Measurements from ENCODE around the gene DLGAP5.
A peak's percentile ranks its signal among the peaks of the same experiment; 100 is the strongest.

The DLGAP5 gene

DNA sequence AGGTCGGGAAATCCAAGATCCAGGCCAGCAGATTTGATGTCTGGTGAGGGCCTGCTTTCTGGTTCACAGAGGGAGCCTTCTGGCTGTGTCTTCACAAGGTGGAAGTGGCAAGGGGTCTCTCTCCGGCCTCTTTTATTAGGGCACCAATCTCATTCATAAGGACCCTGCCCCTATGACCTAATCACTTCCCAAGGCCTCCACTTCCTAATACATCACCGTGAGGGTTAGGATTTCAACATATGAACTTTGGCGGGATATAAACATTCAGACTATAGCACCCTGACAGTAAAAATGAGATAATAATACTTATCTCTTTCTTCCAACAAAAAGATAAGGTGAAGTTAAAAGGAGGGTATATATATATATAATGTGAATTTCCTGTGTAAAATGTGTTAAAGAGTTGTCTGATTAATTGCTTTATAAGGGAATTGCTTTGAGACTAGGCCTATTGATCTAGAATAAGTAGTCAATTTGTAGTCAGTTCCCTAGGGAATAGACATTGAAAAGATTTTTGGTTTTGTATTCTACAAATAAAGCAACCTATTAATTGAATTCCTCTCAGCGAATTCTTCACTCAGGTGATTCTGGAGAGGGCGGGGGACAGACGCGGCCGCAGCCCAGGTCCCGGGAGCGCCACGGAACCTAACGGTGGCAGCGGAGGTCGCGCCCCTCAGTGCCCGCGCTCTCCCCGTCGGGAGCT lies 62.8 kb downstream of the DLGAP5 start:
- DNase-seq = peak; percentile 56

DNA sequence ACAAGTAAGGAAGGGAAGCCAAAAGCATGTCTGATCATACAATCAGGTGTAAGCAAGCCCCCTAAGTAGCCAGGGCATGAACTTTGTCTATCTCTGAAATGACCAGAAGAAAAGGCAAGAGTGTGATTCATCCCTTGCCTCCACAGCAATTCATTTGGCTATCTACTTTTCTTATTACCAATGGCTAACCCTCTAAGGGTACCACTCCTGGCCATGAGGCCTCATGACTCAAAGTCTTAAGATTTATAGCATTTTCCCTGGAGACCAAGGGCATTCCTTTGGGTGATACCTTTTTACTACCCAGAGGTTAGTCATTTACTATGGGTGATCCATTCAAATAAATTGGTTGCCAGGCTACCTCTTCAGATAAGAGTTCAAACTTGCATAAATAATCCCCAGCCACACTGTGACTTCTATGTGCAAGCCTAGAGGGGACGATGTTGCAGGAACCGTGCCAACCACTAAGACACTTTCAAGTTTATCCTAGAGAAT lies 63.9 kb downstream of the DLGAP5 start:
- DNase-seq = peak; percentile 50

DNA sequence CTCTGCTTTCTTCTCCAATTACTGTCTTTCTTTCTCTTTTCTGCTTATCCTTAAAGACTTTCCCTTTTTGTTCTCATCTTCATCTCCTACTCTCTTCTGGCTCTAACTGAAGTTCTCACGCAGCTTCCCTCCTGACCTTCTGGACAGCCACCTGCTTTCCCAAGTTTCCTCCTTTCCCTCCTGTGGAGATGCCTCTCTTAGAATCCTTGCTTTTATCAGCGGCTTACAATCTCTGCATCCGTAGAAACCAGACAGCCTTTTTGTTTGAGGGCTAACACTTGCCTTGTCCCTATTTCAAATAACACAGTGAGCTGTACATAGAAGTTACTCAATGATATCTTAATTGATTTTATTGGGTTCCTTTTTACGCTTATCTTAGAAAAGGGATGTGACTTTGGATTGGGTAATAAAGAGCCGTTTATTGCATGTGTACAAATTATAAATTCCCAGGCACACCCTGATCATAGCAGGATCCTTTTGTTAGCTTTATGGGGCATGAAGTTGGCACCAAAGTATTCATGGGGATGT lies 64.4 kb downstream of the DLGAP5 start:
- DNase-seq = peak; percentile 78

GRCh38 chr14:55126034-55126433 lies 65.4 kb downstream of the DLGAP5 start:
- DNase-seq = peak; percentile 70

GRCh38 chr14:55125403-55125802 lies 66.0 kb downstream of the DLGAP5 start:
- DNase-seq = peak; percentile 93

- no peak for DNase-seq
These were observed 66.5 kb downstream of the DLGAP5 start for GRCh38 chr14:55124774-55125386.

DNA sequence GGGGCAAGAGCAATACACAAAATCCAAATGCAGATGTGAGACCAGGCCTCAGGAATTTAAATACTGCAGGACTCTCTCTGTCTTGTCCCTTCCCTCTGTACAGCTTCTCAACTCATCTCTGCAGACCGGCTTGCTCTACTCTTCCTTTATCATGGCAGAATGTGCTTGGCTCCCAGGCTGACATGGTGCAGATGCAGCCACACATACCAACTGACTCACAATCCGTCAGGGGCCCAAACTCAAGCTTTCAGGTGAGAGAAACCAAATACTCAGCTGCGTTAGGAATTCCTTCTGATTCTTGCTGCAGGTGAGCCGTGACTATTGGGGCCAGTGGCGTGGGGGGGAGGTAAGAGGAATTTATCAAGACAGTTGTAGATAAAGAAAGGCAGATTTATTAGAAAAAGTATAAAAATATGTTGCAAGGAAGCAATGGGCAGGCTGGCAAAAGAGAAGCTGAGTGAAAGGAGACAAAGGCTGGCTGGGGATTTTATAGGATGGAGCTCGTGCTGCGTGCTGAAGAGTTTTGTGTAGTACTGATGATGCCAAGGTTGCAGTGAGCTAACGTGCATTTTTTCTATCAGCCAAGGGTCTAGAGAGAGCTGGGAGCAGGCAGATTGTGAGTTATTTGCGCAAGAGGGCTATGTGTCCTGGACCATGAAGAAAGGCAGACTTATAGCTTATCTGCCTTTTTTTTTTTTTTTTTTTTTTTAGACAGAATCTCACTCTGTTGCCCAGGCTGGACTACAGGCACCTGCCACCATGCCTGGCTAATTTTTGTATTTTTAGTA lies 67.3 kb downstream of the DLGAP5 start:
- DNase-seq = no peak

GRCh38 chr14:55123101-55123500 lies 68.3 kb downstream of the DLGAP5 start:
- peak; percentile 81 for DNase-seq

GRCh38 chr14:55122440-55122986 lies 68.9 kb downstream of the DLGAP5 start:
- no peak for DNase-seq

DNA sequence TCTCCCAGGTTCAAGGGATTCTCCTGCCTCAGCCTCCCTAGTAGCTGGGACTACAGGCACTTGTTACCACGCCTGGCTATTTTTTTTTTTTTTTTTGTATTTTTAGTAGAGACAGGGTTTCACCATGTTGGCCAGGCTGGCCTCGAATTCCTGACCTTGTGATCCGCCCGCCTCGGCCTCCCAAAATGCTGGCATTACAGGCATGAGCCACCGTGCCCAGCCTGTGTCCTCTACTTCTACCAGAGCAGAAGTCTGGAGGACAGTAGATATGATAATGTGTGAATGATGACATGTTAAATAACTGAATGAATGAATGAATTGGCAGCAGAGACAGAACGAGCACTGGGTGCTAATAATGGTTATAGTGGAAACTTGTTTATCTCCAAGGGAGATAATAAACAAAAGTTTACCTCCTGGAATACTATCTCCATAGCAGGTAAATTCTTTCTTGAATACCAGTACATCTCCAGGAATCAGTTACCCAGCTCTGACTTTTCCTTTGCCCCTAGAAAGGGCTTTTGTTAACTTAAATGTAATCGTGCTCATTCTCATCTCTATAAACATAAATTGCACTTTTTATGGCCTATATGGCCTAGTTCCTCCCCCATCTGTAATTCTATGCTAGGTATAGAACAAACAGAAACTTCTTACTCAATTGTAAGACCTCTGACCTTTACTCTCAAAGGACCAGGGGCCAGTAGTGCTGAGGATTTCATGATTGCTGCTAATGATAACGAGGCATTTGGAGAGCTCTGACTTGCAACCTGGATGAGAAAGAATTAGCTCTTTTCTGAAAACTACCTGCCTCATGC lies 69.6 kb downstream of the DLGAP5 start:
- no peak for DNase-seq

- DNase-seq = peak; percentile 87
These were observed 70.6 kb downstream of the DLGAP5 start for GRCh38 chr14:55120571-55121495.

GRCh38 chr14:55118761-55119160 lies 72.6 kb downstream of the DLGAP5 start:
- no peak for DNase-seq

DNA sequence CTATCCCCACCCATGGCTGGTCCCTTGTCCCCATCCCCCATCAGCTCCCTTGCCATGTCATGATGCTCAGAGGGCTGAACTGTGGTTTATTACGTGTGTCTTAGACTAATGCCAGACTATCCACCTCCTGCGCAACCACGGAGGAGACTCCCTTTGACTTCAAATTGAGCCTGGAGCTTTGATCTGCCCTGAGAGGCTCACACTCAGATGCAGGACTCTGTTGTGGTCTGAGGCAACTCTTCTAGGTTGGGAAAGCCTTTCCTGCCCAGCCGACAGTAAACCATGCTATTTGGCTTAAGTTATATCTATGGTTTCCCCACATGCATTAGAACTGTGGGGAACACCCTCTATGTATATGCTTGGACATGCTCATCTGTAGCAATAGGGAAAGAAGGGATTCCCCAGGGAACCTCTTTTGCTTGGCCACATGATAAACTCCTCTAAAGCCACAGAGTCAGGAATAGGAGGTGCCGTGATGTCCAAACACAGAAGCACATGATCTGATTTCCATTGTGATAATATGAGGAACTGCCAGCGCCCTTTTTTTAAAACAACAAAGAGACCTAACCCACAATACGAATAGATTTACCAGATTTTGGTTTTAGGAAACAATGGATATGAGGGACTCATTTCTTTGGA lies 73.5 kb downstream of the DLGAP5 start:
- DNase-seq = peak; percentile 96

DNA sequence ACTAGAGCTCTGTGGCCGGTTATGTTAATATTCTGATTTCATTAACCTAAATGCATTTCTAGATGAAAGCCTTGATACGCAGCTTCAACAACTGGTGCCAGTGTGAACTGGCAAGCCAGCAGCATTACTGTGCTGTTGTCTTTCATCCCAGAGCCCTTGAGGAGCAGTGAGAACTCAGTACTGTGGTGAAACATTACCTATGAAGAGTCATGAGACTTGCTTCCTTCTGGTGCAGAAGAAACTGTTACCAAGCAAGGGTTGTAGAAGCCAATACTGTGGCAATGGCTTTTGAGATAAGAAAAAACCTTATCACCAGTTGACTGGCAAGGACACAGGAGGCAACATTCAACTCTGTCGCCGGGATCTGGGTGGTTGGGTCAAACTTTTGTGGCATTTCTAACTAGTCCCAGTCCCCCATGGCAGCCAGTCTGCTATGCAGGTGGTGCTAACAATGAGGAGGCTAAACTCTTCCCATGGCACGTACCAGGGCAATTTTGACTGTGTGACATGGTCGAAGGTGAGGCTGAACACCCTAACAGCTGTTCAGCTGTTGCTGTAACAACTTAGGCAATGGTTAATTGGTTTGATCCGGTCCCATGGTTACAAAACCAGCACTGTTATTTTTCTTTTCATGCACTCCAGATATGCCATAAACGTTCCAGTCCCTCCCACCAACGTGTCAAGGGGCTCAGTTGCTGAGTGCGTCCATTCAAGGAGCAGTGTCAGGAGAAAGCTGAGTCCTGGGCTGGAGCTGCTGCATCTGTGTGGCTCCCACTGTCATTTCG lies 74.9 kb downstream of the DLGAP5 start:
- peak; percentile 39 for DNase-seq

DNA sequence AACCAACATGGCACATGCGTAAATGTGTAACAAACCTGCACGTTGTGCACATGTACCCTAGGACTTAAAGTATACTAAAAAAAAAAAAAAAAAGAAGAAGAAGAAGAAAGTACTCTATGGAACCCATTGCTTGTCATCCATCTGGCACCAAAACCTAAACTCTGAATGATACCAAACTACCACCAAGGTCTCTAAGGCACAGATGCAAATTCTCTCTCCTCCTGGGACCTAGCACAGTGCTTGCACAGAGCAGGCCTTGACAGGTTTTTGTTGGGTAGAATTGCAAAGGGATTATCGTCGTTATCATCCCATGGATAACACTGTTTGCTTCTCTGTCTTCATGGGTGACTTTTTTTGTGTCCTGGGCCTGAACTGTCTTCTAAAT lies 75.5 kb downstream of the DLGAP5 start:
- DNase-seq = no peak

DNA sequence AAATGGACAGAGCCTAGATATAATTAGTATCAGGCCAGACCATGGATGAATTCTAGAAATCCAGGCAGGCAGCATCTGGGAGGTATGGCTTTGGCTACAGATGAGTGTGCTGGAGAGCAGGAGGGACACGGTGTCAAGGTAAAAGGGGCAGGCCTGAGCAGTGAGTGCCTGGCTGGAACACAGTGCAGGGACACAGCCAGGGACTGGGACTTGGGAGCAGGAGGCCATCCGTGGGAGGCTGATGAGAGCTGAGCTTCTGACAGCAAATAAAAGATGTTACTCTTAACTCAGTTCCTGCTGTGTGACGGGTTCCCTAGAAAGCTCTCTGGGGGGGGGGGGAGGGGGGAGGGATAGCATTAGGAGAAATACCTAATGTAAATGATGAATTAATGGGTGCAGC lies 75.9 kb downstream of the DLGAP5 start:
- no peak for DNase-seq

DNA sequence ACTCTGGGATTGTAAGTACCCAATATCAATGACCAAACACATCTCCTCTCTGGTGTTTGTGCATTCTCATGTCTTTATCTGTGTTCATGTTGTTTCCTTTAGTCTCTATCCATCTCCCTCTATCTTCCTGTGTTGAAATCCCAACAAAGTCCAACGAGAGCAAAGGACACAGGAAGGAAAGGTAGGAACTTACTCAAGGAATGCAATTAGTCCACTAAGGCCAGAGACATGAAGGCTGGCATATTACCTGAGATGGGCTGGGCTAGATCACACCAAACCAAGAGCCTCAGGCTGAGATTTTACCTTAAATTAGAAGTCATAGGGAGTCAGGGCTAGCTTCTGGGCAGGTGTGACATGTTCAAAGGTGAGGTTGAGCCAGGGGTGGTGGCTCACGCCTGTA lies 76.7 kb downstream of the DLGAP5 start:
- DNase-seq = no peak

- DNase-seq = no peak
These were observed 80.2 kb downstream of the DLGAP5 start for GRCh38 chr14:55111122-55111708.

DNA sequence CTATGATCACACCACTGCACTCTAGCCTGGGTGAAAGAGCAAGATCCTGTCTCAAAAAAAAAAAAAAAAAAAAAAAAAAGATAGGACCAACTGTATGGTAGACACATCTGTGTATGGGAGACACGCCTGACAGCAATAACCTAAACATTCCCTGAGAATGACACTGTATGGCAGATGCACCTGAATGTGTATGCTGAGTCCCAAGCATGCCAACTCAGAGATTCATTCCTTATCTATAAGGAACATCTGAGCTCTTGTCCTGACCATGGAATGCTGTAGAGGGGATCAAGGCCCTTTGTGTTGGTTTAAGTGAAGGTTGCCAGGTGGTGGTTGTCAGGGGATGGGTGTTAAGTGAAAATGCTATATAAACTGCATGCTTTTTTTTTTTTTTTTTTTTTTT lies 81.5 kb downstream of the DLGAP5 start:
- DNase-seq = no peak

Data from inflammatory macrophage treated with lipopolysaccharide for 4 hours (primary cell).